H1 (cell line): ENCODE data around the gene MCAT. TPM values are rescaled to one million over a fixed set of nuclear protein-coding genes. Genes with fewer than 3 reads are reported as not detected.

Experiments used
- CTCF ChIA-PET: fragments of 300-600 bp; sonication (Branson Sonifier 250); formaldehyde crosslinking; loops from one replicate; lab custom pipeline; 2021; ENCODE audit not compliant: partially characterized antibody; lab: Charles Lee
- POLR2A ChIA-PET: fragments of 300-600 bp; sonication (Branson Sonifier 250); formaldehyde crosslinking; loops from one replicate; lab custom pipeline; 2021; ENCODE audit warnings: inconsistent platforms; ENCODE audit not compliant: partially characterized antibody; lab: Charles Lee
- DNase-seq, 2 experiments: peaks; one replicate each; pipeline versions ENCODE4 v3.0.0 to v3.0.0-alpha.2; 2010 to 2022; ENCODE audit warnings: low spot score in 2 of 2, low read depth in 1 of 2, mixed read lengths in 1 of 2
- FAIRE-seq: peaks from 2 replicates; lab custom pipeline; 2011; peaks lifted over from hg19 to GRCh38; lab: Jason Lieb, UNC
- H2AFZ ChIP-seq: 2 replicates; pipeline ENCODE4 v1.8.1; 2012; ENCODE audit warnings: low read length, inconsistent platforms
- H2AK5ac ChIP-seq: 2 replicates; pipeline ENCODE4 v1.6.1; 2013; ENCODE audit warnings: low read depth, low read length
- H2BK120ac ChIP-seq: replicated peaks from 2 replicates; pipeline ENCODE3; 2013; ENCODE audit warnings: low read depth, low read length, inconsistent platforms
- H2BK12ac ChIP-seq: 2 replicates; pipeline ENCODE4 v1.6.1; 2013; ENCODE audit warnings: low read depth, low read length
- H2BK15ac ChIP-seq: 2 replicates; pipeline ENCODE4 v1.6.1; 2013; ENCODE audit warnings: low read length
- H2BK20ac ChIP-seq: 2 replicates; pipeline ENCODE4 v1.6.1; 2013; ENCODE audit warnings: low read length
- H2BK5ac ChIP-seq: 2 replicates; pipeline ENCODE4 v1.6.1; 2013; ENCODE audit warnings: low read depth, low read length
- H3K14ac ChIP-seq: 2 replicates; pipeline ENCODE4 v1.6.1; 2013; ENCODE audit warnings: inconsistent platforms; ENCODE audit not compliant: insufficient read length
- H3K18ac ChIP-seq: 2 replicates; pipeline ENCODE4 v1.6.1; 2013; ENCODE audit warnings: low read length; ENCODE audit errors: extremely low read depth
- H3K23ac ChIP-seq: 2 replicates; pipeline ENCODE4 v1.6.1; 2013; ENCODE audit warnings: inconsistent platforms; ENCODE audit not compliant: insufficient read length
- H3K23me2 ChIP-seq: 2 replicates; pipeline ENCODE4 v1.6.1; 2013; ENCODE audit warnings: low read depth, low read length
- H3K27ac ChIP-seq: 2 replicates; pipeline ENCODE4 v1.6.1; 2011; ENCODE audit warnings: low read depth, low read length, inconsistent platforms
- H3K27me3 ChIP-seq, 4 experiments: replicated peaks in 1 of 4; 1 replicate in 1 of 4; 2 replicates in 3 of 4; pipeline versions ENCODE4 v1.6.1 to v1.8.1; 2011 to 2013; ENCODE audit warnings: low read length in 3 of 4, mild to moderate bottlenecking in 3 of 4, inconsistent platforms in 2 of 4, mixed read lengths in 2 of 4, moderate library complexity in 1 of 4; ENCODE audit not compliant: control insufficient read depth in 3 of 4, insufficient read depth in 3 of 4; ENCODE audit errors: extremely low read depth in 1 of 4
- H3K36me3 ChIP-seq, 4 experiments: 2 replicates each; pipeline versions ENCODE4 v1.6.1 to v1.8.1; 2011 to 2013; ENCODE audit warnings: mild to moderate bottlenecking in 4 of 4, low read length in 3 of 4, moderate library complexity in 2 of 4, control low read depth in 1 of 4, inconsistent platforms in 1 of 4; ENCODE audit not compliant: insufficient read depth in 4 of 4, control insufficient read depth in 2 of 4
- H3K4ac ChIP-seq: replicated peaks from 2 replicates; pipeline ENCODE3; 2013; ENCODE audit warnings: low read length, low read depth, mixed read lengths, inconsistent platforms; ENCODE audit not compliant: insufficient read length
- H3K4me1 ChIP-seq, 4 experiments: replicated peaks in 1 of 4; 1 replicate in 1 of 4; 2 replicates in 3 of 4; pipeline versions ENCODE4 v1.6.1 to v1.8.1; 2011 to 2013; ENCODE audit warnings: low read length in 3 of 4, inconsistent platforms in 2 of 4, mixed read lengths in 1 of 4; ENCODE audit not compliant: insufficient read depth in 4 of 4, control insufficient read depth in 3 of 4
- H3K4me2 ChIP-seq, 2 experiments: 2 replicates each; pipeline versions ENCODE4 v1.6.1 to v1.8.1; 2011 to 2013; ENCODE audit warnings: low read depth in 2 of 2, low read length in 2 of 2, control low read depth in 1 of 2, inconsistent platforms in 1 of 2, mild to moderate bottlenecking in 1 of 2; ENCODE audit not compliant: insufficient read depth in 1 of 2
- H3K4me3 ChIP-seq, 4 experiments: fragments of 200-600, 300-600 bp in 1 of 4; sonication (generic), shearing (Covaris generic), sonication (Bioruptor Twin) in 1 of 4; 2 replicates each; pipeline versions ENCODE4 v1.5.1 to v1.8.1; 2011 to 2016; ENCODE audit warnings: low read length in 4 of 4, low read depth in 3 of 4, control low read depth in 2 of 4, inconsistent platforms in 2 of 4, mild to moderate bottlenecking in 2 of 4, mixed read lengths in 1 of 4, moderate library complexity in 1 of 4; ENCODE audit not compliant: insufficient read depth in 2 of 4; ENCODE audit errors: extremely low read depth in 1 of 4
- H3K56ac ChIP-seq: replicated peaks from 2 replicates; pipeline ENCODE3; 2013; ENCODE audit warnings: low read depth, mild to moderate bottlenecking, mixed read lengths, low read length, inconsistent platforms; ENCODE audit not compliant: insufficient read length
- H3K79me1 ChIP-seq: 2 replicates; pipeline ENCODE4 v1.6.1; 2013; ENCODE audit warnings: low read depth, low read length, control low read depth
- H3K79me2 ChIP-seq, 2 experiments: 2 replicates each; pipeline versions ENCODE4 v1.6.1 to v1.8.1; 2012 to 2013; ENCODE audit warnings: low read length in 2 of 2, mild to moderate bottlenecking in 2 of 2, inconsistent platforms in 1 of 2; ENCODE audit not compliant: insufficient read depth in 2 of 2, control insufficient read depth in 1 of 2
- H3K9ac ChIP-seq, 4 experiments: replicated peaks in 1 of 4; 1 replicate in 1 of 4; 2 replicates in 3 of 4; pipeline versions ENCODE4 v1.6.1 to v1.8.1; 2011 to 2013; ENCODE audit warnings: low read depth in 3 of 4, low read length in 3 of 4, control low read depth in 2 of 4, mild to moderate bottlenecking in 2 of 4, moderate library complexity in 2 of 4, inconsistent platforms in 1 of 4; ENCODE audit errors: extremely low read depth in 1 of 4
- H3K9me3 ChIP-seq, 2 experiments: 2 replicates each; pipeline versions ENCODE4 v1.6.1 to v1.8.1; 2012 to 2013; ENCODE audit warnings: mild to moderate bottlenecking in 2 of 2, moderate library complexity in 2 of 2, control low read depth in 1 of 2, inconsistent platforms in 1 of 2, low read depth in 1 of 2, low read length in 1 of 2, mixed read lengths in 1 of 2; ENCODE audit not compliant: insufficient read depth in 2 of 2
- H4K20me1 ChIP-seq, 2 experiments: replicated peaks in 1 of 2; 2 replicates each; pipeline versions ENCODE3 to v1.8.1; 2011 to 2013; ENCODE audit warnings: inconsistent platforms in 2 of 2, low read length in 2 of 2, mild to moderate bottlenecking in 1 of 2; ENCODE audit not compliant: insufficient read depth in 2 of 2, control insufficient read depth in 1 of 2
- H4K5ac ChIP-seq: 2 replicates; pipeline ENCODE4 v1.6.1; 2013; ENCODE audit warnings: low read length, low read depth, mixed read lengths, inconsistent platforms; ENCODE audit not compliant: insufficient read length
- H4K8ac ChIP-seq: 2 replicates; pipeline ENCODE4 v1.8.0; 2013; ENCODE audit warnings: mild to moderate bottlenecking, moderate library complexity, low read length, inconsistent platforms; ENCODE audit not compliant: insufficient read depth; ENCODE audit errors: extremely low read depth
- H4K91ac ChIP-seq: replicated peaks from 2 replicates; pipeline ENCODE3; 2013; ENCODE audit warnings: low read length, mixed read lengths, inconsistent platforms; ENCODE audit not compliant: insufficient read length
- ASH2L ChIP-seq: fragments of 200-600, 300-600 bp; sonication (generic); IDR thresholded peaks from one replicate; pipeline ENCODE4 v1.7.1; 2017; ENCODE audit warnings: low read length
- BRCA1 ChIP-seq: IDR thresholded peaks from 2 replicates; pipeline ENCODE4 v1.6.1; 2012; ENCODE audit warnings: low read depth, low read length, improper control_type of control experiment
- CHD1 ChIP-seq: IDR thresholded peaks from 2 replicates; pipeline ENCODE4 v1.6.1; 2012; ENCODE audit warnings: low read depth, low read length, improper control_type of control experiment
- CHD2 ChIP-seq: IDR thresholded peaks from 2 replicates; pipeline ENCODE4 v1.6.1; 2012; ENCODE audit warnings: low read length, improper control_type of control experiment
- CREB1 ChIP-seq: IDR thresholded peaks from 2 replicates; pipeline ENCODE4 v1.6.1; 2012; ENCODE audit warnings: inconsistent platforms
- POU5F1 ChIP-seq: IDR thresholded peaks from 2 replicates; pipeline ENCODE4 v1.6.1; 2011; ENCODE audit warnings: low read depth, mild to moderate bottlenecking, low read length, moderate library complexity
- SIRT6 ChIP-seq: IDR thresholded peaks from one replicate; pipeline ENCODE4 v1.7.1; 2012; ENCODE audit warnings: low read length, inconsistent platforms
- SP1 ChIP-seq: IDR thresholded peaks from 2 replicates; pipeline ENCODE4 v1.6.1; 2011; ENCODE audit warnings: low read depth, low read length
- SP4 ChIP-seq: IDR thresholded peaks from 2 replicates; pipeline ENCODE4 v1.6.1; 2012; ENCODE audit warnings: low read length, inconsistent platforms
- TCF12 ChIP-seq: IDR thresholded peaks from 2 replicates; pipeline ENCODE4 v1.6.1; 2011; ENCODE audit warnings: low read depth, mild to moderate bottlenecking, low read length
- ZNF274 ChIP-seq: IDR thresholded peaks from 2 replicates; pipeline ENCODE4 v1.7.0; 2012; ENCODE audit warnings: low read length, borderline replicate concordance; ENCODE audit errors: extremely low read depth
- WGBS, 2 experiments: shearing (Covaris generic) in 1 of 2; methylation state at CpG; one replicate each; pipeline versions ENCODE4 v1.1.6 to v1.1.7; 2013 to 2015; ENCODE audit warnings: low lambda C conversion rate in 2 of 2, mixed read lengths in 2 of 2, inconsistent platforms in 1 of 2, low coverage in 1 of 2, missing lambda C conversion rate in 1 of 2; ENCODE audit not compliant: insufficient replicate concordance in 2 of 2, insufficient coverage in 1 of 2, insufficient read length in 1 of 2; ENCODE audit errors: extremely low coverage in 1 of 2, missing lambda C conversion rate in 1 of 2; 5-methylcytosine and 5-hydroxymethylcytosine counted together
- polyA plus RNA-seq, 7 experiments: library from polyadenylated mRNA; depleted of rRNA in 3 of 7; stranded (reverse) in 5 of 7; unstranded in 2 of 7; fragments of >200 nt in 5 of 7; fragments of 200-250 nt in 2 of 7; gene quantifications; 1 replicate in 5 of 7; 2 replicates in 1 of 7; 4 replicates in 1 of 7; pipeline versions ENCODE4 v1.2.1 to v1.2.3, GENCODE V29; 2011 to 2013; ENCODE audit warnings: missing spikeins in 2 of 7, mixed read lengths in 2 of 7
- total RNA-seq: library from RNA; stranded (reverse); fragmentation: NEBNext Ultra II Directional; extraction: Animal tissue kit (Norgen Biotek cat#: 25700); gene quantifications from 2 replicates; pipeline ENCODE4 v1.2.1, GENCODE V29; 2021
- TF ChIP-seq, protein P1 (sequence below), 3 experiments: IDR thresholded peaks; 1 replicate in 2 of 3; 2 replicates in 1 of 3; pipeline versions ENCODE4 v1.5.1 to v1.6.1; 2011; ENCODE audit warnings: low read length in 3 of 3, mild to moderate bottlenecking in 3 of 3, inconsistent platforms in 2 of 3, low read depth in 1 of 3, moderate library complexity in 1 of 3; ENCODE audit not compliant: insufficient read depth in 1 of 3; ENCODE audit errors: control extremely low read depth in 1 of 3

The MCAT gene
- total and polyA plus RNA-seq, 2 of the 8 experiments (the other 6 are each of a cell fraction or from before 2014, with no cell fraction given), result 15.8 to 17.4 TPM

DNA sequence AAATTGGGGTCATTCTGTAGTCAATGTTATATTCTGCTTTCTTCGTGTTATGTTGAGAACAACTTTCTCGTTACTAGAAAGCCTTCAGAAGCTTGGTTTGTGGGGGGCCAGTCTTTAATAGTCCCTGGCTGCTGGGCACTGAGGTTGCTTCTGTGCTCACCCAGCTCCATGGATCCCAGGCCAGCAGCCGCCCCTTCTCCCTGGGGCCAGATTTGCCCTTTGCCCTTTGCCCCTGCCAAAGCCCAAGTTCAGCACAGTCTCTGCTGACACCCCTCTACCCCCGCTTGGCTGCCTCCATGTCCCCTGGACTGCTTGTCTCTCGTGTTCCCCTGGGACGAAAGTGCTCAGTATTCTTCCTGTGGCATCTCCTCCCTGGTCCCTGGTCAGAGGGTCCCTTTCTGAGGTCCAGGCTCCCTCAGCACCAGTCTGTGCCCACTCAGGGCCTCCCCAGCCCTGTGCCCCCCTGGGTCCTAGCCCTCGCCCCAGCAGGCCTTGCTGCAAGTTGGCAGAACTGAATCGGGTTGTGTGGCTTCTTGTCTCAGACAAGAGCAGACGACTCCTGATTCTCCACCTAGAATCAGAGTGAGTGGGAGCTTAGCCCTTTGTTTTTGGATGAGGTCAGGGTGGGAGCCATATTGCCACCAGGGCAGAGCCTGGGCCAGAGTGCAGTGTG is 14.8 kb upstream of the MCAT start:
- H2BK120ac ChIP-seq, result no peak overlapping the region
- ChIA-PET CTCF (interaction anchor here (1.1 to 1.5 kb wide), 3 partner anchors 19 to 191 kb away, joined by 3 to 5 read pairs (median 4); no protein-coding TSS in a partner anchor), POLR2A (interaction anchor here (1.1 to 2.3 kb wide), 2 partner anchors 11 to 24 kb away, joined by 4 to 11 read pairs; no protein-coding TSS in a partner anchor)
- H3K23me2 ChIP-seq, result no peaks in the 10 kb centered on the region
- no peak overlapping the region for H3K4ac ChIP-seq
- H3K18ac ChIP-seq, result no peak overlapping the region; the same call in 1 of the 2 replicates
- no peak overlapping the region for H3K4me2 ChIP-seq
- H4K20me1 ChIP-seq, result peaks cover 0 to 4% of the 10 kb centered on the region in 2 experiments
- H2BK5ac ChIP-seq, result no peak overlapping the region
- no peaks in the 10 kb centered on the region for H3K79me2 ChIP-seq
- H3K56ac ChIP-seq, result no peak overlapping the region
- H3K79me1 ChIP-seq, result no peaks in the 10 kb centered on the region
- H2BK15ac ChIP-seq, result no peak overlapping the region
- H3K9ac ChIP-seq, result no peak overlapping the region; a peak in 1 of 7 replicates
- no peaks in the 10 kb centered on the region; a peak in 1 of 7 replicates for H3K27me3 ChIP-seq
- FAIRE-seq (no peak), DNase-seq (no peak)
- no peaks in the 10 kb centered on the region for H3K36me3 ChIP-seq
- 93% methylated on average over 9 of the region's 9 CpGs; no CpG with 5 or more reads in 1 of the 2 experiments for WGBS, 2 experiments
- H3K9me3 ChIP-seq, result no peaks in the 10 kb centered on the region
- no peak overlapping the region for H4K5ac ChIP-seq
- no peak overlapping the region for H3K4me3 ChIP-seq
- peaks cover 0 to 8% (median 5%) of the 10 kb centered on the region in 4 experiments; a peak in 4 of 7 replicates for H3K4me1 ChIP-seq
- H4K8ac ChIP-seq, result no peak overlapping the region
- H3K23ac ChIP-seq, result no peak overlapping the region
- H2AK5ac ChIP-seq, result no peak overlapping the region
- H4K91ac ChIP-seq, result no peak overlapping the region
- no peak overlapping the region for H3K27ac ChIP-seq
- H2BK20ac ChIP-seq, result no peak overlapping the region
- H2AFZ ChIP-seq, result no peak overlapping the region
- H2BK12ac ChIP-seq, result no peak overlapping the region
- H3K14ac ChIP-seq, result no peak overlapping the region
- TF ChIP-seq BRCA1 (no peak), ASH2L (no peak), CHD1 (no peak), TCF12 (no peak), CREB1 (no peak), CHD2 (no peak), SIRT6 (no peak), POU5F1 (no peak), SP1 (no peak), SP4 (no peak), ZNF274 (no peak)
- TF ChIP-seq, protein P1, sequence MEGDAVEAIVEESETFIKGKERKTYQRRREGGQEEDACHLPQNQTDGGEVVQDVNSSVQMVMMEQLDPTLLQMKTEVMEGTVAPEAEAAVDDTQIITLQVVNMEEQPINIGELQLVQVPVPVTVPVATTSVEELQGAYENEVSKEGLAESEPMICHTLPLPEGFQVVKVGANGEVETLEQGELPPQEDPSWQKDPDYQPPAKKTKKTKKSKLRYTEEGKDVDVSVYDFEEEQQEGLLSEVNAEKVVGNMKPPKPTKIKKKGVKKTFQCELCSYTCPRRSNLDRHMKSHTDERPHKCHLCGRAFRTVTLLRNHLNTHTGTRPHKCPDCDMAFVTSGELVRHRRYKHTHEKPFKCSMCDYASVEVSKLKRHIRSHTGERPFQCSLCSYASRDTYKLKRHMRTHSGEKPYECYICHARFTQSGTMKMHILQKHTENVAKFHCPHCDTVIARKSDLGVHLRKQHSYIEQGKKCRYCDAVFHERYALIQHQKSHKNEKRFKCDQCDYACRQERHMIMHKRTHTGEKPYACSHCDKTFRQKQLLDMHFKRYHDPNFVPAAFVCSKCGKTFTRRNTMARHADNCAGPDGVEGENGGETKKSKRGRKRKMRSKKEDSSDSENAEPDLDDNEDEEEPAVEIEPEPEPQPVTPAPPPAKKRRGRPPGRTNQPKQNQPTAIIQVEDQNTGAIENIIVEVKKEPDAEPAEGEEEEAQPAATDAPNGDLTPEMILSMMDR (IDR thresholded peaks at IDR 0.05; ENCODE audit: control extremely low read depth in 1 of 3, insufficient read depth in 1 of 3, low read depth in 1 of 3, low read length in 3 of 3), result no peak
